Stimulated activated CD4-positive, alpha-beta T cell treated with anti-CD3 and anti-CD28 coated beads, Interleukin-12 subunit alpha, Interleukin-12 subunit beta, amount 100 ng/mL, for 4 hours (primary cell): Measurements from ENCODE around the gene KCNJ15.

ENCODE experiments used
- DNase-seq: peaks from one replicate; pipeline ENCODE4 v3.0.0-alpha.2; 2020

Gene KCNJ15

DNA sequence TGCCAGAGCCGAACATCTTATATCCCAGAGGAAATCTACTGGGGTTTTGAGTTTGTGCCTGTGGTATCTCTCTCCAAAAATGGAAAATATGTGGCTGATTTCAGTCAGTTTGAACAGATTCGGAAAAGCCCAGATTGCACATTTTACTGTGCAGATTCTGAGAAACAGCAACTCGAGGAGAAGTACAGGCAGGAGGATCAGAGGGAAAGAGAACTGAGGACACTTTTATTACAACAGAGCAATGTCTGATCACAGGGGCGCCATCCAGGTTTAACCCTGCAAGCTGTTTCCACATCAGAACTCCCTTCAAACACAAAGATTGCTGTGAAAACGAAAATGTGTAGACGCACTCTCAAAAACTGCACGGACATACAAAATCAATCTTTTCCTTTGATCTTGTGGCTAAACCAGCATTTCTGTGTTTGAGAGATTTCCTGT lies 43.4 kb downstream of the KCNJ15 start:
- no peak for DNase-seq

- no peak for DNase-seq
These were observed 44.8 kb downstream of the KCNJ15 start for GRCh38 chr21:38301321-38302214.

DNA sequence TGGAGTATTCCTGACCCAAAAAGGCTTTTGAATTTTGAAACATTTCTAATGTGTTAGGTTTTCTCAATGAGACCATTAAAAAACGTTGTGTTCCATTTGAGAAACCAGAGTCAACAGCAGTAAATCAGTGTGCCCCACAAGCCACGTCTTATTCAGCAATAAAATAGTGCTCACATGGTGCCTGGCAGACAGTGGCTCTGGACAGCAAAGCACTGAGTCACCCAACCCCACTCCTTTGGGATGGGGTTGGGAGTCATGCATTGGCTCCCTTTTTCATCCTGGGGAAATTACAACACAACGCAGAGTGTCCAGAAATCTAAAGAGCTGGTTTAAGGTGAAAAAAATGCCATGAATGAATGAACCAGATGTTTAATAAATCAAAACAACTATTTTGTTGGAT lies 46.5 kb downstream of the KCNJ15 start:
- no peak for DNase-seq

DNA sequence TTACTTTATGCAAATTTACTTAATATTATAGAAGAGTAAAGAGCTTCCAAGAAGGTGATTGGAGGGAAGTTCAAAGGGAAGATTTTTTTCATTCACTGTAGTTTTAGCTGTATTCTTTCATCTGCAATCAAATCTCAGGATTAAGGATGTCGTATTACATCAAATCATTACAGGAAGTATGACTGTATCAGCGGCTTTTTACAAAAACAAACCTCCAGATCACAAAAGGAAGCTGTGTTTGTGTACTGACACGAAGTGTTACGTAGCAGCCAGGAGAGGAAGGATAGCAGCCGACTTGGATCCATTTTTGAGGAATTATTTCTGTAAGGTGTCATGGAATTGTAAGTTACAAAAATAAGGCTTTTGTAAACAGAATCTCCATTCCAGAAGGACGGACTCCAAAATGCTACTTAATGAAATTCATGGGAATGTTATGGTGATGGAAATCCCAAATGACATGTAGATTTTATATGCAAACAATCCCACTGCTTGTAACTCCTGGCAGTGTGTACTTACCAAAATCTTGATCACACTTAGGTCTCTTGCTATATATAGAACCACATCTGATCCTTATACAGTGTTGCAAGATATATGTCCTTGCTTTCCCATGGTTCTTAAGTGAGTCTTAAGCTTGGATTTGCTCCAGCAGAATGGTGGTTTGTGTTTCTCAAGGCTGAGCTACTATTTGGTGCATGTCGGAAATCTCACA lies 49.8 kb downstream of the KCNJ15 start:
- no peak for DNase-seq

GRCh38 chr21:38307771-38308531 lies 51.2 kb downstream of the KCNJ15 start:
- DNase-seq: no peak

GRCh38 chr21:38308532-38309119 lies 51.8 kb downstream of the KCNJ15 start:
- DNase-seq: no peak

DNA sequence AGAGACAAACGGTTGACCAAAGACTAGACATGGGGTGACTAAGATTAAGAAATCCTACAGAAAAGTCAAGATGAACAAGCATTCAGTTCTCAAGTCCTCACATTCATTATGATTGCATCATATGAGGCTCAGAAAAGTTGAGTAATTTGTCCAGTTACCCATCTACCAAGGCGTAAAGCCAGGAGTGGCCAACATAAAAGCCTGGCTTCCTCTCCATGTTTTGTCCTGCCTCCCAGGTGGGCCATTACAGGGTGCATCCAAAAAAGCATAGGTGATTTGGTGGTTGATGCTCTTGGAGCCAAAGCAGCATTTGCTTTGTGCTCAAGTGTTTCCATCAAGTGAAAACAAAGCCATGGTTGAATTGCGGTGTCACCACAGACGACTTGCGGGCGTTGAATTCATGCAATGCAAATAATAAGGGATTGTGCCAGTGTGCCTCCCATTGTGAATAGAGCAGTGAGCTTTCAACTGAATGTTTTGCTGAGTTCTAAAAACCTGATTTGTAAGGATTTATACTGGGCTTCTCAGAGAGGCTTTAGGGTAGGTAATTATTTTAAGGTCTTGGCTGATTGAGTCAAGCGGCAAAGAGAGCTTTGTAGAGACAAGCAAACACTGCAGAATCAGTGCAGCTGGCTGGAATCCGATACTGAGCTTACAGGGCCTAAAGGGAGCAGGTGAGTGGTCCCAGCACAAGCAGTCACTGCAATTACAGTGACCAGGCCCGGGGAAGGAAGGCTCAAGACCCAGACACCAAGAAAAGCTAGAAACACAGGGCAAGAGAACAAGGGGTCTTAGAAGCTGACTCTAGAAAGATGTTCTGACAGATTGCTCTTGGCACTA lies 54.1 kb downstream of the KCNJ15 start:
- DNase-seq: no peak

DNA sequence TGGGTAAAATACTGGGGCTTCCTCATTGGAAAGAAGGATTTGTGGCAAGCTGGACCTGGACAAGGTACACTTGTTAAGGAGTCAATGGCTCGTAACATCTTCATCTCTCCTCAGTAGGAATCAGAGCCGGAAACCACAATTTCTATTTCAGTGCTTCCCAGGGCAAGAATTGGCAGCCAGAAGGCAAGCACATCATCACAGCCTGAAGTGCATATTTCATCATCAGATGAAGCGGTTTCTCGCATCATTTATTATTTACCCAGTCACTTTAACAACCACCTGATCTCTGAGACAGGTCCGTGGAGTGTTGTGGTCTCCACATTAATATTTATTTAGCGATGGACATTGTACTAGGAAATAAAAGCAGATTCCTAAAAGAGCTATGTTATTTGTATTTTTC lies 55.0 kb downstream of the KCNJ15 start:
- DNase-seq: no peak

GRCh38 chr21:38312822-38313221 lies 56.0 kb downstream of the KCNJ15 start:
- DNase-seq: no peak

DNA sequence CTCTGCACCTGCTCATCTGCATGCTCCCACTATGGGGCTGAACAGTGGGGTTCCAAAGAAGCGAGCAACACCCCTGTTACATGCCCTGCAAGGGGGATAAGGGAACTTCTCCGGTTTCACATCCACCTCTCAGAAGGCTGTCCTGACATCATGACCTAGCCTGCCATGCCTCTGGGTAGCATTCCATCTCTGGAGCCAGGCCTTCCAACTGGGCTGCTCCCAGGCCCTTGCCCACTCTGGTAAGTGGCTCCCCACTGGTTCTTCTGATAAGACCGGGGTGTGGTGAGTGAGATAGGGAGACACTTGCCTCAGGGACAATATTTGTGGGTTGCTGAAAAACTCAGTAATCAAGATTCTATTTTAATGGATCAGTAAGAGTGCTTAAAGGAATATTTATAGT lies 57.8 kb downstream of the KCNJ15 start:
- DNase-seq: no peak

DNA sequence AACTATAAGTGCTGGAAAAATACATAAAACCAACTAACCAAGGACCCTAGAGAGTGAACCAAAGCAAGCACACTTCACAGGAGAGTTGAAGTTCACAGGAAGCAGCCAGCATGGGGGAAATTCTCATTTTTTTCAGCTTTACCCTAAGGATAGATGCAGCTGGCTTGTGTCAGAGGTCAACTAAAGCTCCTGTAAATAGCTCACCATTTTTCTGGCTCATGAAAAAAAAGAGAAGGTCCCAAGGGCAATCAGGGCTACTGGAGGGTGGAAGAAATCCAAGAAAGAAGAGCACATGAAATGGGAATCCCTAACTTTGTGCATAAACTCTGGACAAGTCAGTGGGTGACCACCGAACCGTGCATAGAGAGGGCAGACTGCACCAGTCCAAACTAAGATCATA lies 58.3 kb downstream of the KCNJ15 start:
- DNase-seq: no peak

- DNase-seq: no peak
These were observed 63.0 kb downstream of the KCNJ15 start for GRCh38 chr21:38319781-38320180.

- no peak for DNase-seq
These were observed 64.8 kb downstream of the KCNJ15 start for GRCh38 chr21:38321568-38321967.

- no peak for DNase-seq
These were observed 65.6 kb downstream of the KCNJ15 start for GRCh38 chr21:38322311-38322950.

DNA sequence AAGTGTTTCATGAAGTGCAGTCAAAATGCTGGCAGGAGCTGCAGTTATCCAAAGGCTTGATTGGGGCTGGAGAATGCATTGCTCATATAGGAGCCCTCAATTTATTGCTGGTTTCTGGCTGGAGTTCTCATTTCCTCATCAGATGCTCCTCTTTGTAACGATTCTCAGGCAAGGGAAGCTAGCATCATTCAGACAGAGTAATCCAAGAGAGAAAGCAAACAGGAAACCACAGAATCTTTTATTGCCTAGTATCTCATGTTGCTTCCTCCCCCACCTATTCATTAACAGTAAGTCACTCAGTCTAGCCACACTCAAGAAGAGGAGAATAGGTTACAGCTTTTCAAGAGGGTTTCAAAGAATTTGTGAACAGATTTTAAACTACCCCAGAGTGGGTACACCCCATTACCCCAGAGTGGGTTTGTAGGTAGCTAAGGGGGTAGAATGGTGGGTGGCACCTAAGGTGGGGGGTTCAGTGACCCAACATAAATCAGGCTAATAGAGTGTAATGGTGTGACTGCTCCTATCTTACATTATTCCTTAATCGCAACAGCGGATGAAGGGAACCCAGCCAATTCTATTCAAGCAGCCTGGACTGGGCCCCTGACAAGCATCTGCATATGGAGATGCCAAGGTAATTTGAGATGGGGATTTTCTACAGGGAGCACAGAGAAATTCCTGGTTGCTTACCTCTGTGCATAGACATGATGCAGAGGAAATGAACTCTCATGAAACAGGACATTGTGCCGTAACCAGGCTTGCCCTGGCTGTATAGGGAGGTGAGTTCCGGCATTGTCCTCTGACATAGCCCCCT lies 67.1 kb downstream of the KCNJ15 start:
- no peak for DNase-seq

DNA sequence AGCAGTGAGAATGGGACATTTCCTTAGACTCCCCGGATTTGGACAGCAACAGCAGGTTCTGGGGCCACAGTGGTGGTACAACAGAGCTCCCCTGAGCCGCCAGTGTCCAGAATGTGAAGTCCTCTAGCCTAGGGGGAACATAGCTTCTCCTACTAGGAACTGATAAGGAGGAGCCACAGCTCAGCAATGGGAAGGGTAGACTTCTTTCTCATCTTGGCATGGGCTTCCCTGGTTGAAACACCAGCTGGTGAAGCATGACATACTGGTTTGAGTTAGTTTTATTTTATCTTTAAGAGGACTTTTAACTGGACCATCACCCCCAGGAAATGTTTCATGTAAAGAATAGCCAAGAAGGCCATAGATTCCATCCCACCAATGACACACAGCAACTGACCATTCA lies 68.4 kb downstream of the KCNJ15 start:
- no peak for DNase-seq

DNA sequence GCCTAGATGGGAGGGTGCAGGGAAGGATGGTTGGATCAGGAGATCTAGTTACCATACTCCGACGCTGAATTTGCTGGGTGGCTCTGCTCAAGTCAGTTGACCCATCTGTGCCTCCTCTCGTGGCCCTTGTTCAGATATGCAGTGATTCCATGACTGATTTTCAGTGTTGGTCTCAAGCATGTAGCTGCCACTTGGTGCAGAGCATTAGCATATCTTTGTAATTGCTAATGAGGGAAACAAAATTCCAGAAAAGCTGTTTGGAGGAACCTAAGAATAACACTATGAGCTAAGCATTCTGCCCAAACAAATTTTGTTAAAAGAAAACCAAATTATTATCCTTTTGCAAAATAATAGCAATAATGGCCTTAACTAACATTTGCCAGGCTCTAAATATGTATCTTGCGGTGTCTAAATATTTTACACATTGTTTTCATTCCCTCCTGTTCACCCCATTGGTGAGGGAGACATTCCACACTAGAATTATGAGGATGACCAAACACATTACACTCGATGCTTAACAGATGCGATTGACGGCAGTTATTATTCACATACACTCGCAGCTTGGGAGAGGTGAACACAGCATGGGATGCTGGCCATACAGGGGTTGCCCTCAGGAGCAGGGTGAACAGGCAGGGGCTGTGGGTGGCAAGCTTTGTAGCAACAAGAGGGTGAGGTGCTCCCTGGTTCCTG lies 69.1 kb downstream of the KCNJ15 start:
- DNase-seq: no peak

- DNase-seq: no peak
These were observed 69.6 kb downstream of the KCNJ15 start for GRCh38 chr21:38326429-38326828.

GRCh38 chr21:38326899-38327298 lies 70.1 kb downstream of the KCNJ15 start:
- no peak for DNase-seq

GRCh38 chr21:38327984-38328383 lies 71.2 kb downstream of the KCNJ15 start:
- no peak for DNase-seq
